ENCODE measurements around the gene TBPL2. TPM values are rescaled to one million over a fixed set of nuclear protein-coding genes. Genes with fewer than 3 reads are reported as not detected.

The TBPL2 gene
- total RNA-seq, 1 donor from 2014 or later: not detected

- intact Hi-C loops (cut with micrococcal nuclease): no loop called here
- ATAC-seq (no peak), DNase-seq (no peak)
These were observed 65.6 kb downstream of the TBPL2 start for GRCh38 chr14:55374771-55375170.

DNA sequence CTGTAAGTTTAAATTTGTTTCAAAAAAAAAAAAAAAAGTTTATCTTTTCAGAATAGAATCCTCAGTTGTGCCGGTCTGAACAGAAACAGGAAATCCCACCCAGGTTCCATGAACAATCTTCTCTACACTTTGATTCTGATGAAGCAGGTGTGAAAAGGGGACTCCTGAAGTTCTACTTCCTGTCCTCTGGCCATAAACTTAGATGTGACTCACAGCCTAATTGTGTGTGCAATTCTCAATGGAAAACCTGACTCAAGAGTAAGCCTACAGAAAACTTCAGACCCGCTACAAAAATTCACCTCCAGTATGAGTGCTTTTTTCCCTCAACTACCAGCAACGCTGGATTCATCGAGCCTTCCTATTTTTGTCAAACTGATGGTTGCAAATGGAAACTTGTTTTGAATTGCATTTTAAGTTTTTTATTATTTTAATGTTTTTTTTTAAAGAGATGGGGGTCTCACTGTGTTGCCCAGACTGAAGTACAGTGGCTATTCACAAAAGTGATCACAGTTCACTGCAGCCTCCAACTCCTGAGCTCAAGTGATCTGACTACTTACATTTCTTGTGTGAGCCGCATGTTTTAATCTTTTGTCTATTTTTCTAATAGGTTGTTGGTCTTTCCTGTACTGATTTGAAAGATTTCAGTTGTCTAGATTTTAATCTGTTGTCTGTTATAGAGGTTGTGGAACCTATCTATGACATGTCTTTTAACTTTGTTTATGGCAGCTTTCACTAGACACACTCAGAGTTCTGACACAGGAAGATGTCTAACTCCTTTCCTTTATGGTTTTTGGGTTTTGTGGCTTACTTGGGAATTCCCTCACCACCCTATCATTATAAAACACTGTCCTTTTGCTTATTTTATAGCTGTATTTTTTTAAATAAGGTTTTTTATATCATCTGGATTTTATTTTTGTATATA is 66.4 kb downstream of the TBPL2 start:
- ATAC-seq: no peak
- intact Hi-C loops (cut with micrococcal nuclease): no loop called here
- no peak for DNase-seq

GRCh38 chr14:55372825-55373224 is 67.6 kb downstream of the TBPL2 start:
- intact Hi-C loops (cut with micrococcal nuclease): no loop called here
- no peak for ATAC-seq
- DNase-seq: no peak

GRCh38 chr14:55372423-55372822 is 68.0 kb downstream of the TBPL2 start:
- ATAC-seq (no peak), DNase-seq (no peak)

GRCh38 chr14:55370883-55371455 is 69.4 kb downstream of the TBPL2 start:
- intact Hi-C loops (cut with micrococcal nuclease): no loop called here
- DNase-seq: no peak
- ATAC-seq: peak; percentile 24

More at GRCh38 chr14:55372423-55372822, 68.0 kb downstream of the TBPL2 start:
- intact Hi-C loops (cut with micrococcal nuclease): no loop called here

DNA sequence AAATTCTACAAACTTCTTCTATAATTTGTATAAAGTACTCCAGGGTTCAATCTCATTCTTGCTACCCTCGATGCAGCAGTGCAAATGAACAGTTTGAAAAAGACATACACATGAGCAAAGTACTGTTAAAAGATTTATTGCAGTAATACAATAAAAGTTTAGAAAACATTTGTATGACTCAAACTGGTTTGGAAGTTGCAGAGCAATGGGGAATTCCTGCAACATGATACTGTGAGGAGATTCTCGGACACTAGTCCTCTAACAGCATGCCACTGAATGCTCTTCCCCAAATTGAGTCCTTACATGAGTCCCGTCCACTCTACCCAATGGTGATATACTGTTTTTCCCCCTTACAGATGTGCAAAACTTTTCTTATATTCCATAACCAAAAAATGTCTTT is 74.1 kb downstream of the TBPL2 start:
- intact Hi-C loops (cut with micrococcal nuclease): no loop called here
- ATAC-seq (no peak), DNase-seq (no peak)

Other genes with a start within 250 kb of the TBPL2 start
- gene DLGAP5, start 249.0 kb downstream of the TBPL2 start, total RNA-seq: 0.35 TPM
- 27.2 TPM for gene FBXO34, start 169.2 kb downstream of the TBPL2 start, total RNA-seq
- gene ATG14, start 28.8 kb downstream of the TBPL2 start, total RNA-seq: 17.3 TPM
- 290 TPM for gene KTN1, start 139.6 kb upstream of the TBPL2 start, total RNA-seq

All from left ventricle myocardium superior (tissue), 1 donor.